Measurements from ENCODE around the gene KIF21B. TPM values are rescaled to one million over a fixed set of nuclear protein-coding genes. Genes with fewer than 3 reads are reported as not detected.

KIF21B gene
- total RNA-seq, 1 donor from 2014 or later: 10.2 TPM

- no peak overlapping the region for H3K27ac ChIP-seq
- no peak for TF ChIP-seq CTCF (IDR thresholded peaks at IDR 0.05)
- H3K4me1 ChIP-seq: peaks cover 6 to 7% of the 10 kb centered on the region in 2 donors
- no peaks in the 10 kb centered on the region for H3K27me3 ChIP-seq
- H3K36me3 ChIP-seq: no peaks in the 10 kb centered on the region
- DNase-seq (ENCODE audit: low spot score in 2 of 2): no peak
- no peaks in the 10 kb centered on the region for H3K9me3 ChIP-seq
- intact Hi-C loops (cut with DNase I): no loop called here
- H3K4me3 ChIP-seq: peak overlapping the region; percentile 56 to 81
These were observed 546 bp downstream of the KIF21B start for GRCh38 chr1:201022820-201023516.

- Histone ChIP-seq H3K27me3 (no peaks in the 10 kb centered on the region), H3K27ac (no peak overlapping the region), H3K4me3 (peak overlapping the region in 1 of 2 donors; percentile 81), H3K9me3 (no peaks in the 10 kb centered on the region), H3K36me3 (no peaks in the 10 kb centered on the region), H3K4me1 (peaks cover 6 to 7% of the 10 kb centered on the region in 2 donors)
- TF ChIP-seq CTCF (IDR thresholded peaks at IDR 0.05): no peak
- intact Hi-C loops (cut with DNase I): no loop called here
- DNase-seq (ENCODE audit: low spot score in 2 of 2): no peak
These were observed 1.1 kb downstream of the KIF21B start for GRCh38 chr1:201022493-201022819.

GRCh38 chr1:201021630-201022492 is 1.7 kb downstream of the KIF21B start:
- Histone ChIP-seq H3K4me3 (no peak overlapping the region), H3K4me1 (peaks cover 6 to 7% of the 10 kb centered on the region in 2 donors), H3K36me3 (no peaks in the 10 kb centered on the region), H3K9me3 (no peaks in the 10 kb centered on the region), H3K27ac (no peak overlapping the region), H3K27me3 (no peaks in the 10 kb centered on the region)
- intact Hi-C loops (cut with DNase I): no loop called here
- no peak for DNase-seq (ENCODE audit: low spot score in 2 of 2)
- TF ChIP-seq CTCF (IDR thresholded peaks at IDR 0.05): no peak

GRCh38 chr1:201020721-201021629 is 2.5 kb downstream of the KIF21B start:
- no peaks in the 10 kb centered on the region for H3K36me3 ChIP-seq
- peaks cover 6% of the 10 kb centered on the region in 2 donors for H3K4me1 ChIP-seq
- H3K27me3 ChIP-seq: no peaks in the 10 kb centered on the region
- no peak for DNase-seq (ENCODE audit: low spot score in 2 of 2)
- H3K4me3 ChIP-seq: no peak overlapping the region
- H3K9me3 ChIP-seq: no peaks in the 10 kb centered on the region
- TF ChIP-seq CTCF (IDR thresholded peaks at IDR 0.05): no peak
- intact Hi-C loops (cut with DNase I): no loop called here
- no peak overlapping the region for H3K27ac ChIP-seq

GRCh38 chr1:201020040-201020591 is 3.4 kb downstream of the KIF21B start:
- DNase-seq (ENCODE audit: low spot score in 2 of 2): no peak
- intact Hi-C loops (cut with DNase I): no loop called here
- Histone ChIP-seq H3K9me3 (no peaks in the 10 kb centered on the region), H3K27ac (no peak overlapping the region), H3K4me3 (no peak overlapping the region), H3K27me3 (no peaks in the 10 kb centered on the region), H3K36me3 (no peaks in the 10 kb centered on the region), H3K4me1 (peaks cover 6 to 7% of the 10 kb centered on the region in 2 donors)
- no peak for TF ChIP-seq CTCF (IDR thresholded peaks at IDR 0.05)
